Measurements from ENCODE around the gene FBN3. TPM values are rescaled to one million over a fixed set of nuclear protein-coding genes. Genes with fewer than 3 reads are reported as not detected.

The FBN3 gene
- polyA plus RNA-seq, 3 donors = not detected

DNA sequence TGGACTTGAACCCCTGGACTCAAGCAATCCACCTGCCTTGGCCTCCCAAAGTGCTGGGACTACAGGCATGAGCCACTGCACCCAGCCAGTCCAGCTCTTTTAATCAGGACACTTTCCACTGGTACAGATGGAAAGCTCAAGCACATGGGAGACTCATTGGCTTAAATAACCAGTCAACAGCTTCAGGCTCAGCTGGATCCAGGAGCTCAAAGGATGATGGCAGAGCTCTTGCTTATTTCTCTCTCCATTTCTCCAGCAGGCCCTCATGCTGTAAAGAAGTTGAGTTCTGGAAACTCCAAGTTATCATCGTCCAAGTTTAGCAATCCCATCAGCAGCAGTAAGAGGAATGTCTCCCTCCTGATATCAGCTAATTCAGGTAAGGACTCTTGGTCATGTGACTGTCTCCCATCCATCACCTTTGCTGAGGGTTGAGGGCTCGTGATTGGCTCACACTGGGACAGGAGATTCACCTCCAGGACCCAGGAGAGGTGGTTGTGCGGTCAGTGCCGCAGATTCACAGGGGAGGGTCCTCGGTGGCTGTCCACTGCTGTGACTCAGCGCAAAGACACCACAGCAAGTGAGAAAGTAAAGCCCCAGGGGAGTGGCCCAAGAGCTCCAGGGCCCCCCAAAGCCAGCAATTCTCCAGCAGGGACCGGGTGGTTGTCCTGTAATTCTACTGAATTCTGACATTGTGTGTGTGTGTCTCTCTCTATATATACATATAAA is 91.7 kb downstream of the FBN3 start:
- intact Hi-C loops (cut with micrococcal nuclease) = no loop called here
- no peak for DNase-seq
- peaks cover 0 to under 1% of the 10 kb centered on the region in 2 donors for H3K4me1 ChIP-seq (ENCODE audit: control insufficient read depth in 1 of 2, insufficient read depth in 2 of 2, low read length in 2 of 2)
- Mint-ChIP-seq H3K27me3 (ENCODE audit: low read depth in 3 of 3) (peaks cover 6 to 11% (median 6%) of the 10 kb centered on the region in 3 donors), H3K9me3 (no peaks in the 10 kb centered on the region), H3K36me3 (no peaks in the 10 kb centered on the region), H3K27ac (no peak overlapping the region), H3K4me1 (peaks cover 2% of the 10 kb centered on the region), H3K4me3 (no peak overlapping the region)
- WGBS (ENCODE audit: insufficient coverage) = 95% methylated on average over 5 of the region's 7 CpGs
- H3K9ac ChIP-seq (ENCODE audit: insufficient read depth, low read length, poor library complexity, severe bottlenecking) = no peak overlapping the region
- no peak overlapping the region for H3K4me3 ChIP-seq (replicated peaks in 1 of 3; ENCODE audit: low read depth in 2 of 3, low read length in 3 of 3)
- H3K27me3 ChIP-seq (ENCODE audit: control insufficient read depth in 2 of 2, insufficient read depth in 2 of 2, low read length in 2 of 2) = no peaks in the 10 kb centered on the region
- H2AFZ ChIP-seq (ENCODE audit: insufficient read depth, low read depth, low read length, poor library complexity, severe bottlenecking) = no peak overlapping the region
- H3K36me3 ChIP-seq (replicated peaks in 1 of 2; ENCODE audit: control insufficient read depth in 1 of 2, insufficient read depth in 2 of 2, low read length in 2 of 2) = no peaks in the 10 kb centered on the region
- H3K79me2 ChIP-seq (ENCODE audit: insufficient read depth, low read length) = no peaks in the 10 kb centered on the region
- H4K20me1 ChIP-seq (ENCODE audit: insufficient read depth, low read length) = no peaks in the 10 kb centered on the region
- no peak overlapping the region for H3K4me2 ChIP-seq (replicated peaks; ENCODE audit: extremely low read depth, low read length, poor library complexity, severe bottlenecking)
- H3K27ac ChIP-seq (ENCODE audit: low read depth in 1 of 2, low read length in 2 of 2) = no peak overlapping the region
- no peaks in the 10 kb centered on the region for H3K9me3 ChIP-seq (replicated peaks in 1 of 2; ENCODE audit: control insufficient read depth in 1 of 2, insufficient read depth in 1 of 2, low read length in 2 of 2)
- TF ChIP-seq, protein P1, sequence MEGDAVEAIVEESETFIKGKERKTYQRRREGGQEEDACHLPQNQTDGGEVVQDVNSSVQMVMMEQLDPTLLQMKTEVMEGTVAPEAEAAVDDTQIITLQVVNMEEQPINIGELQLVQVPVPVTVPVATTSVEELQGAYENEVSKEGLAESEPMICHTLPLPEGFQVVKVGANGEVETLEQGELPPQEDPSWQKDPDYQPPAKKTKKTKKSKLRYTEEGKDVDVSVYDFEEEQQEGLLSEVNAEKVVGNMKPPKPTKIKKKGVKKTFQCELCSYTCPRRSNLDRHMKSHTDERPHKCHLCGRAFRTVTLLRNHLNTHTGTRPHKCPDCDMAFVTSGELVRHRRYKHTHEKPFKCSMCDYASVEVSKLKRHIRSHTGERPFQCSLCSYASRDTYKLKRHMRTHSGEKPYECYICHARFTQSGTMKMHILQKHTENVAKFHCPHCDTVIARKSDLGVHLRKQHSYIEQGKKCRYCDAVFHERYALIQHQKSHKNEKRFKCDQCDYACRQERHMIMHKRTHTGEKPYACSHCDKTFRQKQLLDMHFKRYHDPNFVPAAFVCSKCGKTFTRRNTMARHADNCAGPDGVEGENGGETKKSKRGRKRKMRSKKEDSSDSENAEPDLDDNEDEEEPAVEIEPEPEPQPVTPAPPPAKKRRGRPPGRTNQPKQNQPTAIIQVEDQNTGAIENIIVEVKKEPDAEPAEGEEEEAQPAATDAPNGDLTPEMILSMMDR (IDR thresholded peaks at IDR 0.05) = no peak

DNA sequence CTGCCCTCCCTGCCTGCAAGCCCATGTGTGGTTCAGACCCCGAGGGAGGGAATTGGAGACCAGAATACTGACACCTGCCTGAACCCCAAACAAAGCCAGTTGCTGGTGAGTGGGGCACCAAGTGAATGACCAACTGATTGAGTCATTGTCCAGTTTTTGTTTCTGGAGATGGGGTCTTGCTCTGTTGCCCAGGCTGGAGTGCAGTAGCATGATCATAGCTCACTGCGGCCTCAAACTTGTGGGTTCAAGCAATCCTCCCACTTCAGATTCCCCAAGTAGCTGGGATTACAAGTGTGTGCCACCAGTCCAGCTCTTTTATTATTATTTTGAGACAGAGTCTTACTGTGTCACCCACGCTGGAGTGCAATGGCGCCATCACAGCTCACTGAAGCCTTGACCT is 92.9 kb downstream of the FBN3 start:
- H3K4me1 ChIP-seq (ENCODE audit: control insufficient read depth in 1 of 2, insufficient read depth in 2 of 2, low read length in 2 of 2) = peaks cover 8 to 13% of the 10 kb centered on the region in 2 donors
- intact Hi-C loops (cut with micrococcal nuclease) = no loop called here
- H3K4me3 ChIP-seq (replicated peaks in 1 of 3; ENCODE audit: low read depth in 2 of 3, low read length in 3 of 3) = no peak overlapping the region
- no peak overlapping the region for H2AFZ ChIP-seq (ENCODE audit: insufficient read depth, low read depth, low read length, poor library complexity, severe bottlenecking)
- Mint-ChIP-seq H3K4me1 (peaks cover 12% of the 10 kb centered on the region), H3K36me3 (no peaks in the 10 kb centered on the region), H3K27me3 (ENCODE audit: low read depth in 3 of 3) (peaks cover 2 to 7% (median 5%) of the 10 kb centered on the region in 3 donors), H3K4me3 (no peak overlapping the region), H3K9me3 (no peaks in the 10 kb centered on the region), H3K27ac (no peak overlapping the region)
- no peak overlapping the region for H3K4me2 ChIP-seq (replicated peaks; ENCODE audit: extremely low read depth, low read length, poor library complexity, severe bottlenecking)
- H4K20me1 ChIP-seq (ENCODE audit: insufficient read depth, low read length) = no peaks in the 10 kb centered on the region
- no peak overlapping the region for H3K9ac ChIP-seq (ENCODE audit: insufficient read depth, low read length, poor library complexity, severe bottlenecking)
- WGBS (ENCODE audit: insufficient coverage) = 91% methylated on average over 1 of the region's 4 CpGs
- no peak for DNase-seq
- no peaks in the 10 kb centered on the region for H3K27me3 ChIP-seq (ENCODE audit: control insufficient read depth in 2 of 2, insufficient read depth in 2 of 2, low read length in 2 of 2)
- TF ChIP-seq, protein P1 (IDR thresholded peaks at IDR 0.05) = no peak
- H3K79me2 ChIP-seq (ENCODE audit: insufficient read depth, low read length) = no peaks in the 10 kb centered on the region
- no peaks in the 10 kb centered on the region for H3K9me3 ChIP-seq (replicated peaks in 1 of 2; ENCODE audit: control insufficient read depth in 1 of 2, insufficient read depth in 1 of 2, low read length in 2 of 2)
- no peak overlapping the region for H3K27ac ChIP-seq (ENCODE audit: low read depth in 1 of 2, low read length in 2 of 2)
- no peaks in the 10 kb centered on the region for H3K36me3 ChIP-seq (replicated peaks in 1 of 2; ENCODE audit: control insufficient read depth in 1 of 2, insufficient read depth in 2 of 2, low read length in 2 of 2)
